K562 (cell line): ENCODE measurements around the gene DAPK1.

ENCODE experiments used
- NR2C1 ChIP-seq, 2 experiments: fragments of 450-650 bp; IDR thresholded peaks; 2 replicates each; pipeline ENCODE4 v1.6.1; 2017; ENCODE audit warnings: mild to moderate bottlenecking in 2 of 2, antibody characterized with exemption in 1 of 2, inconsistent platforms in 1 of 2, missing compliant biosample characterization in 1 of 2, missing genetic modification characterization in 1 of 2
- NR2C2 ChIP-seq, 2 experiments: fragments of 200-800 bp in 1 of 2; sonication (Bioruptor generic) in 1 of 2; sonication (generic) in 1 of 2; formaldehyde crosslinking in 1 of 2; IDR thresholded peaks; 2 replicates each; pipeline versions ENCODE4 v1.6.1 to v1.8.0; 2016 to 2022; ENCODE audit warnings: mild to moderate bottlenecking in 1 of 2, missing compliant biosample characterization in 1 of 2, missing genetic modification characterization in 1 of 2, missing genetic modification reagents in 1 of 2
- RBM22 ChIP-seq: fragments of 200-400 bp; formaldehyde crosslinking; IDR thresholded peaks from 2 replicates; pipeline ENCODE4 v1.6.1; 2018; ENCODE audit warnings: low read length, low read depth; ENCODE audit not compliant: poor library complexity, severe bottlenecking
- ZFX ChIP-seq: sonication (generic); formaldehyde crosslinking; IDR thresholded peaks from 2 replicates; pipeline ENCODE4 v1.8.0; 2022; ENCODE audit warnings: mild to moderate bottlenecking, missing genetic modification reagents, moderate library complexity
- ZNF384 ChIP-seq: IDR thresholded peaks from 2 replicates; pipeline ENCODE4 v1.6.1; 2012; ENCODE audit warnings: low read depth, low read length, improper control_type of control experiment
- TF ChIP-seq, protein P1 (sequence below): sonication (generic); formaldehyde crosslinking; IDR thresholded peaks from 2 replicates; pipeline ENCODE4 v1.8.1; 2023; ENCODE audit warnings: mild to moderate bottlenecking, missing genetic modification reagents
- TF ChIP-seq, protein P2 (sequence below), 3 experiments: IDR thresholded peaks in 2 of 3; conservative IDR thresholded peaks in 1 of 3; 2 replicates each; pipeline ENCODE4 v1.5.1; 2011 to 2012; ENCODE audit warnings: low read length in 3 of 3, mild to moderate bottlenecking in 3 of 3, control low read depth in 2 of 3, improper control_type of control experiment in 1 of 3, inconsistent platforms in 1 of 3, low read depth in 1 of 3, mixed read lengths in 1 of 3, moderate library complexity in 1 of 3; ENCODE audit not compliant: insufficient read depth in 2 of 3

DNA sequence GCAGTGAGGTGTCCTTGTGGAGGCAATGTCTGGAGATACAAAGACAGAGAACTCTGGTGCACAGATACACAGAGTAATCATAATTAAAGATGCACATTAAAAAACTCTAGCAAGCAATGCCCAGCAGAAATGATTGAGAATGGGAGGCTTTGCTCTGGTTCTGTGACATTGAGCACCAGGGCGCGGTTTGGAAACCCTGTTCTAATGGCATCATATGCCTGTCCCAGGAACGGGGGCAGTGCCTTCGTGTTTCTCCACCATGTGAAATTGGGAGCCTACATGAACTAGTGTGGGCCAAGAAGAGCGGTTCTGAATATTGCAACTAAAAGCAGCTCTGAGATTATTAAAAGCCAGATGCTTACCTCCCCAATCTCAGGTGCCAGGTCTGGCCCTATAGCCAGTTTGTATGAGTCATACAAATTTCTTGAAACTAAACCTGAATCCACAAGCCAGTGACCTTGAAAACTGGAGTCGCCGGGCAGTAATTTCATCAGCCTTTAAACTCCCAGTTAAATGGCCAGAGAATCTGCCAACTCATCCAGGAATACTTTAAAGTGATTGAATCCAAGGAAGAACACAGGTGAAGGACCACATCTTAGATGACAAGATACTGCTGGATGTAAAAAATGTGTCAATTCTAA is 206.1 kb downstream of the DAPK1 start:
- no peak for TF ChIP-seq ZNF384
- TF ChIP-seq, protein P1, sequence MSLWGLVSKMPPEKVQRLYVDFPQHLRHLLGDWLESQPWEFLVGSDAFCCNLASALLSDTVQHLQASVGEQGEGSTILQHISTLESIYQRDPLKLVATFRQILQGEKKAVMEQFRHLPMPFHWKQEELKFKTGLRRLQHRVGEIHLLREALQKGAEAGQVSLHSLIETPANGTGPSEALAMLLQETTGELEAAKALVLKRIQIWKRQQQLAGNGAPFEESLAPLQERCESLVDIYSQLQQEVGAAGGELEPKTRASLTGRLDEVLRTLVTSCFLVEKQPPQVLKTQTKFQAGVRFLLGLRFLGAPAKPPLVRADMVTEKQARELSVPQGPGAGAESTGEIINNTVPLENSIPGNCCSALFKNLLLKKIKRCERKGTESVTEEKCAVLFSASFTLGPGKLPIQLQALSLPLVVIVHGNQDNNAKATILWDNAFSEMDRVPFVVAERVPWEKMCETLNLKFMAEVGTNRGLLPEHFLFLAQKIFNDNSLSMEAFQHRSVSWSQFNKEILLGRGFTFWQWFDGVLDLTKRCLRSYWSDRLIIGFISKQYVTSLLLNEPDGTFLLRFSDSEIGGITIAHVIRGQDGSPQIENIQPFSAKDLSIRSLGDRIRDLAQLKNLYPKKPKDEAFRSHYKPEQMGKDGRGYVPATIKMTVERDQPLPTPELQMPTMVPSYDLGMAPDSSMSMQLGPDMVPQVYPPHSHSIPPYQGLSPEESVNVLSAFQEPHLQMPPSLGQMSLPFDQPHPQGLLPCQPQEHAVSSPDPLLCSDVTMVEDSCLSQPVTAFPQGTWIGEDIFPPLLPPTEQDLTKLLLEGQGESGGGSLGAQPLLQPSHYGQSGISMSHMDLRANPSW, result no peak
- TF ChIP-seq, protein P2, sequence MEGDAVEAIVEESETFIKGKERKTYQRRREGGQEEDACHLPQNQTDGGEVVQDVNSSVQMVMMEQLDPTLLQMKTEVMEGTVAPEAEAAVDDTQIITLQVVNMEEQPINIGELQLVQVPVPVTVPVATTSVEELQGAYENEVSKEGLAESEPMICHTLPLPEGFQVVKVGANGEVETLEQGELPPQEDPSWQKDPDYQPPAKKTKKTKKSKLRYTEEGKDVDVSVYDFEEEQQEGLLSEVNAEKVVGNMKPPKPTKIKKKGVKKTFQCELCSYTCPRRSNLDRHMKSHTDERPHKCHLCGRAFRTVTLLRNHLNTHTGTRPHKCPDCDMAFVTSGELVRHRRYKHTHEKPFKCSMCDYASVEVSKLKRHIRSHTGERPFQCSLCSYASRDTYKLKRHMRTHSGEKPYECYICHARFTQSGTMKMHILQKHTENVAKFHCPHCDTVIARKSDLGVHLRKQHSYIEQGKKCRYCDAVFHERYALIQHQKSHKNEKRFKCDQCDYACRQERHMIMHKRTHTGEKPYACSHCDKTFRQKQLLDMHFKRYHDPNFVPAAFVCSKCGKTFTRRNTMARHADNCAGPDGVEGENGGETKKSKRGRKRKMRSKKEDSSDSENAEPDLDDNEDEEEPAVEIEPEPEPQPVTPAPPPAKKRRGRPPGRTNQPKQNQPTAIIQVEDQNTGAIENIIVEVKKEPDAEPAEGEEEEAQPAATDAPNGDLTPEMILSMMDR (IDR thresholded peaks at IDR 0.05 in 2 of 3, conservative IDR thresholded peaks at IDR 0.05 in 1 of 3; ENCODE audit: insufficient read depth in 2 of 3, low read depth in 1 of 3, low read length in 3 of 3), result no peak
- TF ChIP-seq RBM22, result no peak
- TF ChIP-seq ZFX (CRISPR knock-in tag), result no peak
- no peak for TF ChIP-seq NR2C1 (IDR thresholded peaks at IDR 0.05)
- TF ChIP-seq NR2C1 (tag; IDR thresholded peaks at IDR 0.05), result no peak
- TF ChIP-seq NR2C2 (CRISPR knock-in tag; IDR thresholded peaks at IDR 0.05), result no peak
- no peak for TF ChIP-seq NR2C2 (tag; IDR thresholded peaks at IDR 0.05)
